ENCODE data around the gene WRNIP1.
A peak's percentile ranks its signal among the peaks of the same experiment; 100 is the strongest.

The WRNIP1 gene

DNA sequence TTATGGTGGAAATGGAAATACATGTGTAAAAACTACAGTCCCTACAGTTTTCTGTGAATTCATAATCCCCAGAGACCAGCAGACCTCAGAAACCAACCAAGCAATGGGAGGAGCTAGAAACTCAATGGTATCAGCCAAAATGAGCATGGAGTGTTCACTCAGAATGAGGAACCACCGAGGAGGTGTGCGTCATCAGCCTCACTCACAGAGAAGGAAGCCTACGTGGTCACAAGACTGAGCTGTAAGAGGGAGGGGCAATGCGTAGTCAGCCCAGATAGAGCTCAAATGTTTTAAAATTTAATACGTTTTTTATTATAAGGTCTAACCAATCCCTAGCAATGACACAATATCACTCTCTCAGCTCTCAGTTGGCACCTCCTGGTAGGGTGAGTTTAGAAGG lies 31.9 kb upstream of the WRNIP1 start:
- H3K4me3 ChIP-seq (ENCODE audit: low read depth, low read length): no peak overlapping the region
- DNase-seq (ENCODE audit: low read depth): peak; percentile 37
- TF ChIP-seq, protein P1, sequence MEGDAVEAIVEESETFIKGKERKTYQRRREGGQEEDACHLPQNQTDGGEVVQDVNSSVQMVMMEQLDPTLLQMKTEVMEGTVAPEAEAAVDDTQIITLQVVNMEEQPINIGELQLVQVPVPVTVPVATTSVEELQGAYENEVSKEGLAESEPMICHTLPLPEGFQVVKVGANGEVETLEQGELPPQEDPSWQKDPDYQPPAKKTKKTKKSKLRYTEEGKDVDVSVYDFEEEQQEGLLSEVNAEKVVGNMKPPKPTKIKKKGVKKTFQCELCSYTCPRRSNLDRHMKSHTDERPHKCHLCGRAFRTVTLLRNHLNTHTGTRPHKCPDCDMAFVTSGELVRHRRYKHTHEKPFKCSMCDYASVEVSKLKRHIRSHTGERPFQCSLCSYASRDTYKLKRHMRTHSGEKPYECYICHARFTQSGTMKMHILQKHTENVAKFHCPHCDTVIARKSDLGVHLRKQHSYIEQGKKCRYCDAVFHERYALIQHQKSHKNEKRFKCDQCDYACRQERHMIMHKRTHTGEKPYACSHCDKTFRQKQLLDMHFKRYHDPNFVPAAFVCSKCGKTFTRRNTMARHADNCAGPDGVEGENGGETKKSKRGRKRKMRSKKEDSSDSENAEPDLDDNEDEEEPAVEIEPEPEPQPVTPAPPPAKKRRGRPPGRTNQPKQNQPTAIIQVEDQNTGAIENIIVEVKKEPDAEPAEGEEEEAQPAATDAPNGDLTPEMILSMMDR (conservative IDR thresholded peaks at IDR 0.05; ENCODE audit: low read depth, low read length): no peak

DNA sequence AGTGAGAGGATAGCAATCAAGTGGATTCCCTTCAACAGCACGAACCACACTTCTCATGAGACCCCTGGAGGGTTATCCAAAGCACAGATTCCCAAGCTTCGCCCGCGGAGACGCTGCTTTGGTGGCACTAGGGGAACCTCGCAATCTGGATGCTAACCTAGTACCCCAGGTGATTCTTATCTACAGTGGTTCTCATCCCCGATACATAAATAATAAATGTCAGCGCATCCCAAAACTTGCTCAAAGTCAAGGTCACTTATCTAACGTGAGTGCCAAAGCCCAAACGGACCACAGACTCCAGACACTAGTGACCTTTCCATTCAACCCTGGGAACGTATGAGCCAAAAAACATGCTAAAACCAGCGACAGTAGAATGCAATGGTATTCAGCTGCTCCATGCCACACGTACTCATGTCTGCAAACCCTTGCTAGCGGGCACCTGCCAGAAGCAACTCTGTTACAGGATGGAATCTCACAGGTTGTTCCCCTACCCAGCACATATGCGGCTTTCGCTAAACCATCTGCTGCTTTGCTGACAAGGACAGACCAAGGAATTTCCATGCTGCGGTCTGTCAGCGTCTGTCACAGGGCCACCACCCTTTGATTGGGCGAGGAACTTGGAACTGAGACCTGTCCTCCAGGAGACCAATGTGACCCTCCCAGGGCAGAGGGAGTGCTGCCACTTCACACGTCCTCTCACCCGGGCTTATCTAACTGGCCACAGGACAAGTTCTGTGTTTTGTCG lies 31.3 kb upstream of the WRNIP1 start:
- no peak overlapping the region for H3K4me3 ChIP-seq (ENCODE audit: low read depth, low read length)
- TF ChIP-seq, protein P1 (conservative IDR thresholded peaks at IDR 0.05; ENCODE audit: low read depth, low read length): no peak
- DNase-seq (ENCODE audit: low read depth): no peak

DNA sequence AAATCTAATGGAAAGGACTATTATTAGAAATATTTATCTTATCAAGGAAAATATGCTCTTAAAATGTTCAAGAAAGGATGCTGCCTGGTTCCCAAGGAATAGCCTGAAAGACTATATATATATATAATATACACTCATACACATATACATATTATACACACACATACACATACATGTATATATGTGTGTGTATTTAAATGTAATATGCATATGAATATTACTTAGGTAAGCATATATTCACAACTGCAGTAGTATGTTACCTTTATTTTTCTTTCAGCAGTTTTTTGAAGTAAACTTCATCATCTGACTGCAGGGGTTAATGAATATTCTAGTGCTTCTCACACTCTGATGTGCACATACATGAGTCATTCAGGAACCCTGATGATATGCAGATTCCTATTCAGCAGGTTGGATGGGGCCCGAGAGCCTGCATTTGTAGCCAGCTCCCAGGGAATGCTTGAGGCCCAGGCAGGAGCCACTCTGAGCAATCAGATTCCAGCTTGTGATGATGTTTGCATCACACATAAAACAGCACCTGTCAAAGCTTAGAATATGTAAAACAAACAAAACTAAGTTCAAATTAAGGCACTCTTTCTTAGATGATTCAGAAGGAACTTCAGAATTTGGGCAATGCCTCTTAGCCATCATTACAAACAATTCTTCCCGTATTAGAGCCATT lies 30.6 kb upstream of the WRNIP1 start:
- DNase-seq (ENCODE audit: low read depth): no peak
- TF ChIP-seq, protein P1 (conservative IDR thresholded peaks at IDR 0.05; ENCODE audit: low read depth, low read length): no peak
- H3K4me3 ChIP-seq (ENCODE audit: low read depth, low read length): no peak overlapping the region

DNA sequence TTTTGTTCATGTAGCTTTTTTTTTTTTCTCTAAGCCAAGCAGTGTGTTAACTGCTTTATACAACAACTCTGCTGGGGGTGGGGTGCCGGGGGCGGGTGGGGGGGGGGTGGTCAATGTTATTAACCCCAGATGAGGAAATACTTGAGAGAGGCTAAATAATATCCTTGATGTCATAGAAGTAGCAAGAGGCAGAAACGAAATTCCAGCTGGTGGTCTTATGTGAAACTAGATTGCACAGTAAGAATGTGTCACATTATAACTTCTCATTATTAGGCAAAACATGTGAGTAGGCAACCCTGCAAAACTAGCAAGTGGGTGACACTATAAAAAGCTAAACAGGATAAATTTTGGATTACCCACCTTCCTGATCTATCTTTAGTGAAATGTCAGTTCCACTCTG lies 27.3 kb upstream of the WRNIP1 start:
- no peak overlapping the region for H3K4me3 ChIP-seq (ENCODE audit: low read depth, low read length)
- no peak for DNase-seq (ENCODE audit: low read depth)
- TF ChIP-seq, protein P1 (conservative IDR thresholded peaks at IDR 0.05; ENCODE audit: low read depth, low read length): no peak

DNA sequence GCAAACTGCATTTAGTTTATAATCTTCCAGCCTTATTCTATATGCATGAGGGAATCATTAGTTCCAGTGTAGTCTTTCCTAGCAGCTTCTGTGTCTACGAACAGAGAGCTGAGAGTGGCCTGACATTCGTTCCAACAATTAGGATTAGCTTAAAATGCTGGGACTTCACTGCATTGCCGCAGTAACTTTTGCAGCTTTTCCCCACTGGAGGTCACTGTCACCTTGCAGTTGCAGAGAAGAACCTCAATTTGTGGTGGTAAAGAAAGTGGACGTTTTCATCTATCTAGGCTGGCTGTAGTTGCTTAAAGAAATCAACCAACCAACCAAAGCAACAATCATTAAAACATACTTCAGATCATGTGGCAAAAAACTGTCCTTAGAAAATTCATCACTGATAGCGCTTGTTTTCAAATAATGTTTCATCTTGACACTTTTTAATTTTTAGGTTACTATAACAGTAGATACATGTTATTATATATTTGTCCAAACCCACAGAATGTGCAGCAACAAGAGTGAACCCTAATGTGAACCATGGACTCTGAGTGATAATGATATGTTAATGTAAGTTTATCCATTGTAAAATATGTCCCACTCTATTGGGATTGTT lies 26.7 kb upstream of the WRNIP1 start:
- TF ChIP-seq, protein P1 (conservative IDR thresholded peaks at IDR 0.05; ENCODE audit: low read depth, low read length): peak; percentile 86
- no peak overlapping the region for H3K4me3 ChIP-seq (ENCODE audit: low read depth, low read length)
- peak; percentile 81 for DNase-seq (ENCODE audit: low read depth)

DNA sequence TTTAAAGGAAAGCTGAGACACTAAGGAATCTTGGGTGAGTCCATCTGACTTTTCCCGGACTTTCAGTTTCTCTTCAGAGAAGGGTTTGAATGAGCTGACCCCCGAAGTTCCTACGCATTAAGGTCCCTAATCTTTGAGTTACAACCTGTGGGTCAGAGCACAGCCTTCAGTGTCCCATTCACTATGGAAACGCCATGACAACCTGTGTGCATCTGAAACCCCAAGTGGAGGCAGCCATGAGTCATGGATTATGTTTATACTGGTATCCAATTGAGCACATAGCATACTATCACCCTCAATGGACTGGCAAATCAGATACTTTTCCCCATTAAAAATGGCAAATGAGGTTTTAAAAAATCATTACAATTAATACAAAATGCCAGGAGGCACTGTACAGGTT lies 25.9 kb upstream of the WRNIP1 start:
- peak; percentile 70 for DNase-seq (ENCODE audit: low read depth)
- TF ChIP-seq, protein P1 (conservative IDR thresholded peaks at IDR 0.05; ENCODE audit: low read depth, low read length): no peak
- H3K4me3 ChIP-seq (ENCODE audit: low read depth, low read length): no peak overlapping the region
